Measurements from ENCODE around the gene VPS33A.

VPS33A gene

DNA sequence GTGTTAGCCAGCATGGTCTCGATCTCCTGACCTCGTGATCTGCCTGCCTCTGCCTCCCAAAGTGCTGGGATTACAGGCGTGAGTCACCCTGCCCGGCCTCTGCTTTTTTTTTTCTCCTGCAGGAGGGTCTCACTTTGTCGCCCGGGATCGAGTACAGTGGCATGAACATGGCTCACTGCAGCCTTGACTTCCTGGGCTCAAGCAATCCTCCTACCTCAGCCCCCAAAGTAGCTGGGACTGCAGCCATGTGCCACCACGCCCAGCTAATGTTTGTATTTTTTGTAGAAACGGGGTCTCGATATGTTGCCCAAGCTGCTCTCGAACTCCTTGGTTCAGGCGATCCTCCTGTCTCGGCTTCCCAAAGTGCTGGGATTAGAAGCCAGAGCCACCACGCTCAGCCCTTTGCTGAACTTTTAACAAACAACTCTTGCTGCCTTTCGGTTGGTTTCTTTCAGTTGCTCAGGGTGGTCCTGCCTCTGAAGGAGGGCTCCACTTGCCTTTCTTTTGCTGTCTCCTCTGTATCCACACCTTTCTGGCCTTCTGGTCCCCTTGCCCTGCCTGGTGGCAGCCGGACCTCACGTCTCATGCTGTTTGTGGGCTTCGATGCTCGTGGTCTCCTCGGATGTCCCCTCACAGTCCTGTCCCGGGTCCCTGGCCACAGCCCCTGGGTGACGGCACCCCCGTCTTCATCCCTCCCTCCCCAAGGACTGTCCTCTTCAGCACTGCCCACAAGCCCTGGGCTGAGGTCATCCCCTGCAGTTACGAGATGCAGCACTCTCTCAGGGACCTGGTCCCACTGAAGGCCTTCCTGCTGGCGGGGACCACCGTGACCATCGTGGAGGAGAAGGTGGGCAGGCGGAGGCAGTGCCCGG is 66.6 kb downstream of the VPS33A start:
- no peak for TF ChIP-seq CTCF (IDR thresholded peaks at IDR 0.05; ENCODE audit: insufficient read depth, missing control alignments)
- no peak for DNase-seq (ENCODE audit: insufficient read length, low spot score)
- FAIRE-seq, result no peak

GRCh38 chr12:122197612-122197966 is 68.7 kb downstream of the VPS33A start:
- DNase-seq (ENCODE audit: insufficient read length, low spot score) (no peak), FAIRE-seq (no peak)
- no peak for TF ChIP-seq CTCF (IDR thresholded peaks at IDR 0.05; ENCODE audit: insufficient read depth, missing control alignments)

DNA sequence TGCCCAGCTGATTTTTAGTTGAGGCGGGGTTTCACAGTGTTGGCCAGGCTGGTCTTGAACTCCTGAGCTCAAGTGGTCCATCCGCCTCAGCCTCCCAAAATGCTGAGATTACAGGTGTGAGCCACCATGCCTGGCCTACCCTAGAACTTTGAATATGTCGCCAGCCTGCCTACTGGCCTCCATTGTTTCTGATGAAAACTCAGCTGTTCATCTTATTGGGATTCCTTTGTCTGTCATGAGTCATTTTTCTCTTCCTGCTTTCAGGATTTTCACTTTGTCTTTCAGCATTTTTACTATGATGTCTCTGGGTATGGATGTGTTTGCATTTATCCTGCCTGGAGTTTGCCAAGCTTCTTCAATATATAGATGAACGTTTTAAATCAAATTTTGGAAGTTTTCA is 70.9 kb downstream of the VPS33A start:
- FAIRE-seq (no peak), DNase-seq (ENCODE audit: insufficient read length, low spot score) (no peak)
- no peak for TF ChIP-seq CTCF (IDR thresholded peaks at IDR 0.05; ENCODE audit: insufficient read depth, missing control alignments)

- DNase-seq (ENCODE audit: insufficient read length, low spot score) (no peak), FAIRE-seq (no peak)
- TF ChIP-seq CTCF (IDR thresholded peaks at IDR 0.05; ENCODE audit: insufficient read depth, missing control alignments), result no peak
These were observed 71.5 kb downstream of the VPS33A start for GRCh38 chr12:122194804-122195203.

DNA sequence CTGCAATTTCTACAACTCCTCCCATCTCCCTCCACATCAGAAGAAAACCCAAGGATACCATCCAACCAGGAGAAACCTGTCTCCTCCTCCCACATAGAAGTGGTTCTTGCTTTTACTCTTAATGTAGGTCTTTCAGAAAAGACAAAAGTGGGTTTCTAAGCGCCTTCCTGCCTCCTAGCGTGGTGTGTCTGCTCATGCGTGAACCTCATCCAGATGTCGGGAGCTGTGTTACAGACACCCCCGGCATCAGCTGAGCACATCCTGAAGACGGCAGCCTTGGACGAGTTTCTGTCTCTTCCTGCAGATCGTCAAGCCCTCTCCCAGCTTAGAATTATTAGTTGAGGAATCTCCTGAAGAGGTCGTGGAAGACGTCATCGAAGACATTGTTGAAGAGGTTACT is 73.9 kb downstream of the VPS33A start:
- no peak for TF ChIP-seq CTCF (IDR thresholded peaks at IDR 0.05; ENCODE audit: insufficient read depth, missing control alignments)
- no peak for DNase-seq (ENCODE audit: insufficient read length, low spot score)
- FAIRE-seq, result no peak

DNA sequence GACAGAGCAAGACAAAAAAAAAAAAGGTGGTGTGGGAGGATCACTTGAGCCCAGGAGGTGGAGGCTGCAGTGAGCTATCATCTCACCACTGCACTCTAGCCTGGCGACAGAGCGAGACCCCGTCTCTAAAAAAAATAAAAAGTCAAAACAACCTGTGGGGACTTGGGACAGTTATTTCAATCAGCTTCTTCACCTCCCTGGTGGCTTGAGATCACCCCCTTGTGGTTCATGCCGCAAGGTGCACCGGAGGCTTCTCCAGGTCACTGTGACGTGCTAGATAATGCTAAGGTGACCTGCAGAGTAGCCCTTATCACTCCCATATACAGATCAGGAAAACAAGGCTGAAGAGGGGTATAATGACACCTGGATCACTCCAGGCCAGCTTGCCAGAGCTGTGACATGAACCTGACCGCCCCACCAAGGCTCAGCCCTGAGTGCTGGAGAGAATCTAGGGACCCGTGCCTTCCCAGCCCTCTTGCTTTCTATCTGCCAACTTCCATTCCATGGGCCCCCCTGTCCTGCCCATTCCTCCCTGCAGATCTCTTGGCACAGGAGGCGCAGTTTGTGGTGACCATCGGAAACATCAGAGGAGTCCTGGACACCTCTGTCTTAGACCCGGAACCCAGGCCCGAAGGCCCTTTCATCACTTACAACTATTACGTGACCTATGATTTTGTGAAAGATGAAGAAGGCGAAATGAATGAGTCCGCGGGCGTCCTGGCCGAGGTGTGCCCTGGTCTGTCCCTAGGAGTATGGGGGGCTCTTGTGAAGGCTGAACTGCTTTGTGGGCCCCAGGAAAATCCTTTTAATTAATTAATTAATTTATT is 75.2 kb downstream of the VPS33A start:
- DNase-seq (ENCODE audit: insufficient read length, low spot score), result peak; percentile 78

More for the DNA sequence above, 75.2 kb downstream of the VPS33A start:
- peak; percentile 79 for TF ChIP-seq CTCF (IDR thresholded peaks at IDR 0.05; ENCODE audit: insufficient read depth, missing control alignments)
- no peak for FAIRE-seq
